H9 (cell line): ENCODE data around the gene NMS. TPM values are rescaled to one million over a fixed set of nuclear protein-coding genes. Genes with fewer than 3 reads are reported as not detected.

ENCODE experiments used
- DNase-seq: peaks from one replicate; pipeline ENCODE4 v3.0.0-alpha.2; 2017
- H2AFZ ChIP-seq: one replicate; pipeline ENCODE4 v1.6.1; 2013; ENCODE audit warnings: mild to moderate bottlenecking, low read length, control low read depth, moderate library complexity
- H2AK5ac ChIP-seq: 2 replicates; pipeline ENCODE4 v1.6.1; 2013; ENCODE audit warnings: low read length, control low read depth, mixed read lengths; ENCODE audit not compliant: insufficient read length
- H2BK120ac ChIP-seq: one replicate; pipeline ENCODE4 v1.6.1; 2013; ENCODE audit warnings: low read depth, mild to moderate bottlenecking, low read length, control low read depth, inconsistent platforms; ENCODE audit not compliant: poor library complexity, severe bottlenecking
- H2BK12ac ChIP-seq: 2 replicates; pipeline ENCODE4 v1.6.1; 2013; ENCODE audit warnings: low read length, control low read depth, mixed read lengths, low read depth; ENCODE audit not compliant: insufficient read length
- H2BK15ac ChIP-seq: 2 replicates; pipeline ENCODE4 v1.6.1; 2013; ENCODE audit warnings: low read depth, low read length, control low read depth
- H2BK20ac ChIP-seq: one replicate; pipeline ENCODE4 v1.6.1; 2013; ENCODE audit warnings: low read depth, mild to moderate bottlenecking, low read length, control low read depth, inconsistent platforms; ENCODE audit not compliant: poor library complexity, severe bottlenecking
- H2BK5ac ChIP-seq: 2 replicates; pipeline ENCODE4 v1.6.1; 2013; ENCODE audit warnings: low read length, control low read depth, mixed read lengths; ENCODE audit not compliant: insufficient read length
- H3K14ac ChIP-seq: 2 replicates; pipeline ENCODE4 v1.6.1; 2013; ENCODE audit warnings: low read length, control low read depth; ENCODE audit not compliant: insufficient read depth
- H3K18ac ChIP-seq: 2 replicates; pipeline ENCODE4 v1.6.1; 2013; ENCODE audit warnings: low read depth, mild to moderate bottlenecking, mixed read lengths, low read length, control low read depth; ENCODE audit not compliant: insufficient read length
- H3K23ac ChIP-seq: 2 replicates; pipeline ENCODE4 v1.6.1; 2013; ENCODE audit warnings: low read length, control low read depth, mixed read lengths, low read depth; ENCODE audit not compliant: insufficient read length
- H3K23me2 ChIP-seq: 2 replicates; pipeline ENCODE4 v1.6.1; 2013; ENCODE audit warnings: low read depth, mild to moderate bottlenecking, mixed read lengths, low read length, control low read depth; ENCODE audit not compliant: insufficient read length, poor library complexity, severe bottlenecking
- H3K27ac ChIP-seq: 2 replicates; pipeline ENCODE4 v1.5.1; 2013; ENCODE audit warnings: low read length, control low read depth, mixed read lengths, low read depth; ENCODE audit not compliant: insufficient read length
- H3K27me3 ChIP-seq: 2 replicates; pipeline ENCODE4 v1.6.1; 2013; ENCODE audit warnings: low read length, control low read depth, inconsistent platforms; ENCODE audit not compliant: insufficient read depth
- H3K4ac ChIP-seq: 2 replicates; pipeline ENCODE4 v1.6.1; 2013; ENCODE audit warnings: low read depth, mild to moderate bottlenecking, control low read depth, inconsistent platforms, low read length, moderate library complexity
- H3K4me1 ChIP-seq: 2 replicates; pipeline ENCODE4 v1.6.1; 2013; ENCODE audit warnings: low read length, control low read depth, inconsistent platforms; ENCODE audit not compliant: insufficient read depth
- H3K4me2 ChIP-seq: 2 replicates; pipeline ENCODE4 v1.6.1; 2013; ENCODE audit warnings: low read length, control low read depth, mixed read lengths; ENCODE audit not compliant: insufficient read length, insufficient read depth
- H3K56ac ChIP-seq: 2 replicates; pipeline ENCODE4 v1.6.1; 2013; ENCODE audit warnings: low read depth, mild to moderate bottlenecking, mixed read lengths, low read length, control low read depth; ENCODE audit not compliant: insufficient read length
- H3K79me1 ChIP-seq: 2 replicates; pipeline ENCODE4 v1.6.1; 2013; ENCODE audit warnings: low read depth, mild to moderate bottlenecking, moderate library complexity, low read length, control low read depth, inconsistent platforms; ENCODE audit not compliant: insufficient read depth, poor library complexity, severe bottlenecking
- H3K79me2 ChIP-seq: 2 replicates; pipeline ENCODE4 v1.6.1; 2013; ENCODE audit warnings: low read length, control low read depth, inconsistent platforms; ENCODE audit not compliant: insufficient read depth
- H3K9ac ChIP-seq: 2 replicates; pipeline ENCODE4 v1.6.1; 2013; ENCODE audit warnings: low read length, control low read depth, mixed read lengths; ENCODE audit not compliant: insufficient read length; ENCODE audit errors: extremely low read depth
- H3K9me3 ChIP-seq: one replicate; pipeline ENCODE4 v1.6.1; 2013; ENCODE audit warnings: low read depth, low read length, inconsistent platforms; ENCODE audit not compliant: control insufficient read depth
- H3T11ph ChIP-seq: one replicate; pipeline ENCODE4 v1.6.1; 2013; ENCODE audit warnings: mild to moderate bottlenecking, low read length, control low read depth, inconsistent platforms
- H4K20me1 ChIP-seq: one replicate; pipeline ENCODE4 v1.6.1; 2013; ENCODE audit not compliant: control insufficient read depth, insufficient read length, insufficient read depth
- H4K5ac ChIP-seq: 2 replicates; pipeline ENCODE4 v1.6.1; 2013; ENCODE audit warnings: low read depth, mild to moderate bottlenecking, mixed read lengths, low read length, control low read depth; ENCODE audit not compliant: insufficient read length
- H4K8ac ChIP-seq: replicated peaks from 2 replicates; pipeline ENCODE4 v1.6.1; 2013; ENCODE audit warnings: low read length, control low read depth, mixed read lengths, low read depth; ENCODE audit not compliant: insufficient read length
- H4K91ac ChIP-seq: 2 replicates; pipeline ENCODE4 v1.6.1; 2013; ENCODE audit warnings: low read depth, mild to moderate bottlenecking, moderate library complexity, mixed read lengths, low read length, control low read depth; ENCODE audit not compliant: insufficient read length
- H3K27ac Mint-ChIP-seq, 3 experiments: 2 replicates in 2 of 3; 3 replicates in 1 of 3; pipeline ENCODE4 v1.8.0; 2020 to 2021; ENCODE audit warnings: mixed read lengths in 3 of 3, mild to moderate bottlenecking in 1 of 3, moderate library complexity in 1 of 3
- H3K27me3 Mint-ChIP-seq: 2 replicates; pipeline ENCODE4 v1.8.0; 2021; ENCODE audit warnings: low read depth, mild to moderate bottlenecking, moderate library complexity, mixed read lengths
- H3K36me3 Mint-ChIP-seq, 3 experiments: 2 replicates in 2 of 3; 3 replicates in 1 of 3; pipeline ENCODE4 v1.8.0; 2020 to 2021; ENCODE audit warnings: low read depth in 3 of 3, mixed read lengths in 3 of 3; ENCODE audit not compliant: insufficient read depth in 1 of 3
- H3K4me1 Mint-ChIP-seq, 2 experiments: 2 replicates each; pipeline ENCODE4 v1.8.0; 2020; ENCODE audit warnings: mixed read lengths in 2 of 2
- H3K4me3 Mint-ChIP-seq, 2 experiments: 2 replicates in 1 of 2; 3 replicates in 1 of 2; pipeline ENCODE4 v1.8.0; 2020 to 2021; ENCODE audit warnings: mild to moderate bottlenecking in 2 of 2, mixed read lengths in 2 of 2, moderate library complexity in 1 of 2
- H3K9me3 Mint-ChIP-seq, 2 experiments: 2 replicates in 1 of 2; 3 replicates in 1 of 2; pipeline ENCODE4 v1.8.0; 2020; ENCODE audit warnings: mild to moderate bottlenecking in 2 of 2, mixed read lengths in 2 of 2, moderate library complexity in 1 of 2
- CTCF ChIP-seq: fragments of 200-600 bp; sonication (generic); conservative IDR thresholded peaks from 3 replicates; pipeline ENCODE4 v1.8.0; 2021; ENCODE audit warnings: antibody characterized with exemption, mild to moderate bottlenecking
- WGBS: extraction: QIAGEN DNeasy Blood & Tissue Kit; methylation state at CpG from one replicate; pipeline ENCODE4 v1.1.7; 2013; ENCODE audit warnings: missing lambda C conversion rate, low lambda C conversion rate, mixed read lengths; ENCODE audit not compliant: insufficient read length; ENCODE audit errors: extremely low coverage; 5-methylcytosine and 5-hydroxymethylcytosine counted together
- total RNA-seq: library from RNA; stranded (reverse); gene quantifications from 2 replicates; pipeline ENCODE4 v1.2.1, GENCODE V29; 2021

The NMS gene
- total RNA-seq, 1 experiment from 2014 or later = not detected

DNA sequence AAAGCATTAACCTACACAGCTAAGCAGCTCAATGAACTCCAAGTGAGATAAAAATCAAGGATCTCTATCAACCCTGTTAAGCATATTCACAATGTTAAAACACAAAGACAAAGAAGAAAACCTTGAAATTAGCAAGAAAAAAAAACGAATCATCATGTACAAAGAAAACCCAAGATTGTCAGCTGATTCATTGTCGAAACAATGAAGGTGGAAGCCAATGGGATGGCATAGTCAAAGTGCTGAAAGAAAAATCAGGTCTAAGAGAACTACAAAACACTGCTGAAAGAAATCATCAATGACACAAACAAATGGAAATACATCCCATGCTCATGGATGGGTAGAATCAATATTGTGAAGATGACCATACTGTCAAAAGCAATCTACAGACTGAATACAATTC lies 32.5 kb downstream of the NMS start:
- peaks cover 34 to 43% of the 10 kb centered on the region in 2 experiments for H3K9me3 Mint-ChIP-seq
- no peaks in the 10 kb centered on the region for H3K9me3 ChIP-seq
- no peak overlapping the region for H3K27ac ChIP-seq
- H3K4me1 Mint-ChIP-seq = peaks cover 4 to 17% of the 10 kb centered on the region in 2 experiments
- H4K91ac ChIP-seq = no peak overlapping the region
- H3K27me3 Mint-ChIP-seq = peaks cover 4% of the 10 kb centered on the region
- H3K27me3 ChIP-seq = no peaks in the 10 kb centered on the region
- H3K18ac ChIP-seq = no peak overlapping the region
- peaks cover 4 to 24% (median 15%) of the 10 kb centered on the region in 3 experiments; a peak in 6 of 7 replicates for H3K36me3 Mint-ChIP-seq
- H3K56ac ChIP-seq = no peak overlapping the region
- H3K9ac ChIP-seq = no peak overlapping the region
- H3K27ac Mint-ChIP-seq = no peak overlapping the region
- no peak overlapping the region for H2AK5ac ChIP-seq
- TF ChIP-seq CTCF = no peak
- no peak for DNase-seq
- H3K79me2 ChIP-seq = no peaks in the 10 kb centered on the region
- no peak overlapping the region for H2BK20ac ChIP-seq
- H4K5ac ChIP-seq = no peak overlapping the region
- no peak overlapping the region for H2AFZ ChIP-seq
- no peak overlapping the region for H3K4me3 Mint-ChIP-seq
- WGBS = no CpG with 5 or more reads among the region's 2 CpGs
- no peak overlapping the region for H3K23ac ChIP-seq
- H3K4ac ChIP-seq = no peak overlapping the region
- no peak overlapping the region for H2BK15ac ChIP-seq
- H3K14ac ChIP-seq = no peak overlapping the region
- H3K4me1 ChIP-seq = no peaks in the 10 kb centered on the region
- H3T11ph ChIP-seq = no peak overlapping the region
- H4K8ac ChIP-seq = no peak overlapping the region
- no peaks in the 10 kb centered on the region for H4K20me1 ChIP-seq
- H2BK12ac ChIP-seq = no peak overlapping the region
- no peaks in the 10 kb centered on the region for H3K23me2 ChIP-seq
- no peak overlapping the region for H2BK120ac ChIP-seq
- no peaks in the 10 kb centered on the region for H3K79me1 ChIP-seq
- H2BK5ac ChIP-seq = no peak overlapping the region
- H3K4me2 ChIP-seq = no peak overlapping the region
